OCI-LY7 (cell line): ENCODE results near the gene MYRIP. TPM values are rescaled to one million over a fixed set of nuclear protein-coding genes. Genes with fewer than 3 reads are reported as not detected.

Source experiments
- Bru-seq: library from RNA; stranded (reverse); fragments of 400-500 nt; gene quantifications from one replicate; lab custom pipeline; 2021; lab: Mats Ljungman, UMichigan
- BruChase-seq, 2 experiments: library from RNA; stranded (reverse); fragments of 400-500 nt; gene quantifications; one replicate each; lab custom pipeline; 2021; lab: Mats Ljungman, UMichigan
- BruUV-seq: library from RNA; stranded (reverse); fragments of 400-500 nt; replicated peaks from 2 replicates; lab custom pipeline; 2021; lab: Mats Ljungman, UMichigan
- CTCF ChIA-PET: fragments of 300-600 bp; sonication (Branson Sonifier 250); formaldehyde crosslinking; loops from one replicate; lab custom pipeline; 2022; ENCODE audit warnings: antibody characterized with exemption; ENCODE audit not compliant: unreplicated experiment; lab: Charles Lee
- POLR2A ChIA-PET: fragments of 300-600 bp; sonication (Branson Sonifier 250); formaldehyde crosslinking; loops from one replicate; lab custom pipeline; 2022; ENCODE audit warnings: antibody characterized with exemption; lab: Charles Lee
- DNase-seq: peaks from one replicate; pipeline ENCODE4 v3.0.0-alpha.2; 2015; ENCODE audit warnings: low spot score
- H2AFZ ChIP-seq: fragments of 200-600 bp; sonication (generic), shearing (Covaris generic); 2 replicates; pipeline ENCODE4 v1.6.1; 2014; ENCODE audit warnings: mild to moderate bottlenecking, antibody characterized with exemption, low read length, moderate library complexity
- H3K27ac ChIP-seq: fragments of 200-600 bp; sonication (generic); 2 replicates; pipeline ENCODE4 v1.5.1; 2014; ENCODE audit warnings: mixed run types, low read depth, mild to moderate bottlenecking, moderate library complexity, low read length, inconsistent platforms; ENCODE audit not compliant: poor library complexity, severe bottlenecking
- H3K36me3 ChIP-seq: fragments of 200-600 bp; sonication (generic); 2 replicates; pipeline ENCODE4 v1.6.1; 2014; ENCODE audit warnings: mild to moderate bottlenecking, antibody characterized with exemption, low read length, moderate library complexity, mixed read lengths; ENCODE audit not compliant: insufficient read depth
- H3K4me1 ChIP-seq: fragments of 200-600 bp; sonication (generic); 2 replicates; pipeline ENCODE4 v1.5.1; 2014; ENCODE audit warnings: mild to moderate bottlenecking, low read length; ENCODE audit not compliant: insufficient read depth, poor library complexity, severe bottlenecking
- H3K4me2 ChIP-seq: fragments of 200-600 bp; sonication (generic); 2 replicates; pipeline ENCODE4 v1.6.1; 2014; ENCODE audit warnings: mild to moderate bottlenecking, low read length
- H3K4me3 ChIP-seq: fragments of 200-600 bp; sonication (generic); 2 replicates; pipeline ENCODE4 v1.5.1; 2014; ENCODE audit warnings: mild to moderate bottlenecking, low read depth, low read length; ENCODE audit not compliant: poor library complexity, severe bottlenecking
- H3K79me2 ChIP-seq: fragments of 200-600 bp; sonication (generic); 2 replicates; pipeline ENCODE4 v1.6.1; 2016; ENCODE audit warnings: low read depth, mild to moderate bottlenecking, low read length, moderate library complexity, mixed read lengths; ENCODE audit not compliant: insufficient read depth
- H3K9me2 ChIP-seq: fragments of 200-600 bp; sonication (generic); 2 replicates; pipeline ENCODE4 v1.6.1; 2016; ENCODE audit warnings: mild to moderate bottlenecking, low read length, mixed read lengths; ENCODE audit not compliant: insufficient read depth
- H3K9me3 ChIP-seq: fragments of 200-600 bp; sonication (generic); 2 replicates; pipeline ENCODE4 v1.6.1; 2014; ENCODE audit warnings: mild to moderate bottlenecking, mixed run types, low read length, mixed read lengths
- H4K20me1 ChIP-seq: fragments of 200-600 bp; sonication (generic); 2 replicates; pipeline ENCODE4 v1.6.1; 2014; ENCODE audit warnings: mild to moderate bottlenecking, antibody characterized with exemption, low read length, moderate library complexity, mixed read lengths; ENCODE audit not compliant: insufficient read depth
- EZH2phosphoT487 ChIP-seq: fragments of 200-600 bp; sonication (generic); IDR thresholded peaks from 2 replicates; pipeline ENCODE4 v1.6.1; 2018; ENCODE audit warnings: low read depth, borderline replicate concordance, mild to moderate bottlenecking, mixed run types, antibody characterized with exemption, low read length, moderate library complexity, mixed read lengths
- intact Hi-C: fragments of 100-400 bp; cut with micrococcal nuclease; formaldehyde crosslinking; loops from one replicate; pipeline ENCODE4 v1.10.0; 2022; ENCODE audit not compliant: unreplicated experiment
- long read RNA-seq: library from polyadenylated mRNA; stranded (forward); transcript quantifications from one replicate; pipeline ENCODE4 v2.0.0, GENCODE V29; 2022
- total RNA-seq, 2 experiments: library from RNA; depleted of rRNA in 1 of 2; stranded (reverse); fragments of >200 nt in 1 of 2; shearing (Covaris generic) in 1 of 2; gene quantifications; 2 replicates each; pipeline ENCODE4 v1.2.3, GENCODE V29; 2014 to 2022
- TF ChIP-seq, protein P1 (sequence below): fragments of 200-600 bp; sonication (generic); conservative IDR thresholded peaks from 2 replicates; pipeline ENCODE4 v1.5.1; 2014; ENCODE audit warnings: mild to moderate bottlenecking, antibody characterized with exemption, low read length, moderate library complexity, mixed read lengths

Gene MYRIP
- total RNA-seq (2014; rRNA removed; shearing (Covaris generic)) (not detected in 2 replicates), total RNA-seq (2022) (not detected in 2 replicates), Bru-seq, nascent RNA (percentile 0 among the genes with signal in this experiment), BruChase-seq, experiment 1, labeled RNA remaining after a 6-hour chase (percentile 1 among the genes with signal in this experiment), BruChase-seq, experiment 2, labeled RNA remaining after a 2-hour chase (percentile 2 among the genes with signal in this experiment)
- long read RNA-seq, partial matches to known transcripts: 0 of 3 reads
- long read RNA-seq, other reads (novel, unspliced or antisense): 3 of 3 reads

DNA sequence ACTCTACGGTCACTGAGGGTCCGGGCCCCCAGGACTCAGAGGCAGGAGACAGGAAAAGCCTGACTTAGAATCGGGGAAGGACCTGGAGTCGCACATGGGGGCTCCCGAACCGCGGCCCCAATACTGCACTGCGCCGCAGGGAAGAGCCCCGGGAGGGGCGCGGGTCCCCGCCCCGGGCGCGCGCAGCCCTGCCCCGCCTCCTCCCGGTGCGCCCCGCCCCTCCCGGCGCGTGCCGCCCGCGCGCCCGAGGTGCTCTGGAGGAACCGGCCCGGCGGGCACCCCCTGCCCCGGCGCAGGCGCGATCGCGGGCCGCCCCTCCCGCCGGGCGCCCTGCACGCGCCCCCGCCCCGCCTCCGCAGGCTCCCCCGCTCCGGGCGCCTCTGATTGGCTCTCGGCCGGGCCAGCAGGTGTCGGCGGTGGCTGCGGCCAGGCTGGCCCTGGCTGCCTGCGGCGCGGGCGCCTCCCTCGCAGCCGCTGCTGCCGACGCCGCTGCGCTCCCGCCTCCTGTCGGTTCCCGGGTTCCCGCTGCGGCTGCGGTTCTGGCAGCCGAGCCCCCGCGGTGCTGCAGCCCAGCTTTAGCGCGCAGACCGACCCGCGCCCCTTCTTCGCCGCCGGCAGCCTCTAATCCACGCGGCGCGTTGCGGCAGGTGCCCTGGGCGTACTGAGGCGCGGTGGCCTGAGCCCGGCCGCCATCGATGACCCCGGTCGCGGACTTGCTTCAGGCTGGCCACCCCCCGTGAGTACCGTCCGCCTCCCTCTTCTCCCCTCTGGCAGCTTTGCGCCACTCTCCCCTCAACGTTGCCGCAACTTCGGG is at the start of gene MYRIP:
TSS of gene MYRIP (plus strand) at position 429 of the 814 bp plus-strand sequence. CDS start 91,208 bp downstream, outside the sequence.
- ChIA-PET POLR2A (no interaction called here), CTCF (no interaction called here)
- no TSS peak for BruUV-seq
- DNase-seq: no peak
- Histone ChIP-seq H3K4me1 (no peaks in the 10 kb centered on the region), H3K27ac (no peak within 1 kb of the TSS), H3K36me3 (no peaks in the 10 kb centered on the region), H2AFZ (no peak within 1 kb of the TSS), H3K4me3 (no peak within 1 kb of the TSS), H3K79me2 (no peaks in the 10 kb centered on the region), H3K4me2 (no peak within 1 kb of the TSS), H3K9me2 (no peaks in the 10 kb centered on the region; the same call in 1 of the 2 replicates), H3K9me3 (no peaks in the 10 kb centered on the region), H4K20me1 (no peaks in the 10 kb centered on the region)
- no peak for TF ChIP-seq EZH2phosphoT487
- TF ChIP-seq, protein P1, sequence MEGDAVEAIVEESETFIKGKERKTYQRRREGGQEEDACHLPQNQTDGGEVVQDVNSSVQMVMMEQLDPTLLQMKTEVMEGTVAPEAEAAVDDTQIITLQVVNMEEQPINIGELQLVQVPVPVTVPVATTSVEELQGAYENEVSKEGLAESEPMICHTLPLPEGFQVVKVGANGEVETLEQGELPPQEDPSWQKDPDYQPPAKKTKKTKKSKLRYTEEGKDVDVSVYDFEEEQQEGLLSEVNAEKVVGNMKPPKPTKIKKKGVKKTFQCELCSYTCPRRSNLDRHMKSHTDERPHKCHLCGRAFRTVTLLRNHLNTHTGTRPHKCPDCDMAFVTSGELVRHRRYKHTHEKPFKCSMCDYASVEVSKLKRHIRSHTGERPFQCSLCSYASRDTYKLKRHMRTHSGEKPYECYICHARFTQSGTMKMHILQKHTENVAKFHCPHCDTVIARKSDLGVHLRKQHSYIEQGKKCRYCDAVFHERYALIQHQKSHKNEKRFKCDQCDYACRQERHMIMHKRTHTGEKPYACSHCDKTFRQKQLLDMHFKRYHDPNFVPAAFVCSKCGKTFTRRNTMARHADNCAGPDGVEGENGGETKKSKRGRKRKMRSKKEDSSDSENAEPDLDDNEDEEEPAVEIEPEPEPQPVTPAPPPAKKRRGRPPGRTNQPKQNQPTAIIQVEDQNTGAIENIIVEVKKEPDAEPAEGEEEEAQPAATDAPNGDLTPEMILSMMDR: no peak
- intact Hi-C loops: no loop called here

DNA sequence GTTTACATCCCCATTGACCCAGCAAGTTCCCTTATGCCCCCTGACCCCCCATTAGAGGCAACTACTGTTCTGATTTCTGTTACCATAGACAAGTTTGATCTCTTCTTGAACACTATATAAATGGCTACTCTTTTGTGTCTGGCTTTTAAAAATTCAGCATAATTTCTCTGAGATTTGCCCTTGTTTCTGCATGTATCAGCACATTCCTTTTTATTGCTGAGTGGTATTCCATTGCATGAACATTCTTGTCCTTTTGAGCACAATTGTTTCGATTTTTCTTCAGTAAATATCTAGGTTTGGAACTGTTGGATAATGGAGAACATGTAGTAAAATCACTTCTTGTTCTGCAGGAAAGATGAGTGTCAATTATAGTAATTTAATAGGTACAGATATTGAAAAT is 49.1 kb upstream of the MYRIP start:
- H3K27ac ChIP-seq: no peak overlapping the region
- intact Hi-C loops: no loop called here
- TF ChIP-seq, protein P1: no peak
- TF ChIP-seq EZH2phosphoT487: no peak

More for the DNA sequence above, 49.1 kb upstream of the MYRIP start:
- Histone ChIP-seq H3K9me3 (no peaks in the 10 kb centered on the region), H3K4me2 (no peak overlapping the region), H3K9me2 (no peaks in the 10 kb centered on the region), H3K4me3 (no peak overlapping the region), H2AFZ (no peak overlapping the region), H4K20me1 (no peaks in the 10 kb centered on the region), H3K4me1 (no peaks in the 10 kb centered on the region), H3K36me3 (no peaks in the 10 kb centered on the region), H3K79me2 (no peaks in the 10 kb centered on the region)
- ChIA-PET CTCF (no interaction called here), POLR2A (no interaction called here)
- BruUV-seq: no TSS peak
- no peak for DNase-seq
